ENCODE data around the gene ITGB1.

Gene ITGB1

GRCh38 chr10:32954545-32955298 lies 3.3 kb downstream of the ITGB1 start:
- DNase-seq = no peak

GRCh38 chr10:32954080-32954479 lies 4.0 kb downstream of the ITGB1 start:
- no peak for DNase-seq

- no peak for DNase-seq
These were observed 4.6 kb downstream of the ITGB1 start for GRCh38 chr10:32953277-32953927.

GRCh38 chr10:32952541-32953276 lies 5.3 kb downstream of the ITGB1 start:
- no peak for DNase-seq

DNA sequence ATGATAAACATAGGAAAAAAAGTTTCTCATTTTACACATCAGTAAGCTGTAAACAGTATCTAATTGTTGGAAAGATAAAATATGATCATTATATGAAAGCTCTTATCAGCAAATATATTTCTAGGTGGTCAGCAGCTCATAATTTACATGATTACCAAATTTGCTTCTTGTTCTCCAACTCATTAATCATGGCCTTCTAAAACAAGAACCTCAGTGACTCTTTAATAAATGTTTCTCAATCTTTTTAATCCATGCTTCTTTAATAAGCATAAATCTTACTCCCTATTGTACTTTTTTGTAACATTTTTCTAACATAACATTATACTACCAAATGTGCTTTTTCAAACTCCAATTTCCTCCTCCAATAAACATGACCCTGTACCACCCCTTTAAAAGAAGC lies 5.9 kb downstream of the ITGB1 start:
- DNase-seq = no peak

- no peak for DNase-seq
These were observed 6.9 kb downstream of the ITGB1 start for GRCh38 chr10:32951111-32951510.

DNA sequence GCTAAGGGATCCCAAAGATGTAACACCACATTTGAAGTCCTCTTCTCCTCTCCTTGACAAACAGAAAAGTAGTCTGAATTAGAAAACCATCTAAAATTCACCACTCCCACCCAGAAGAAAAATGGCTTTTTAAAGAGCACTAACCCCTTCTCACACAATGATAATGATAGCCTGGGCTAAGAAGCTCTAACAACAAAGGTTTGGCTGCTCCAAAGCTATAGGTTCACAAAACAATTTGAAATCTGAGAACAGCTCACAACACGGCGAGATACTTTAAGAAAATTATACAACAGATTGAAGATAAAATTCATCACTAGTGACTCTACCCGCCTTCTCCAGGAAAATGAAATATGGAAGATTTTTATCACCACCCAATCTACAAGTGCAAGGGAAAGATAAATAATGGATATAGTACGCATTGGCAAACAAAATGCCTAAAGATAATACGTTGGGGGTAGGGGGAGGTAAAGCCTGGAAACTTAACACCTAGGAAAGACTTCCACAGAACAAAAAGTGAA lies 7.4 kb downstream of the ITGB1 start:
- DNase-seq = no peak

- no peak for DNase-seq
These were observed 8.8 kb downstream of the ITGB1 start for GRCh38 chr10:32949221-32949678.

- DNase-seq = no peak
These were observed 9.6 kb downstream of the ITGB1 start for GRCh38 chr10:32948451-32948850.

DNA sequence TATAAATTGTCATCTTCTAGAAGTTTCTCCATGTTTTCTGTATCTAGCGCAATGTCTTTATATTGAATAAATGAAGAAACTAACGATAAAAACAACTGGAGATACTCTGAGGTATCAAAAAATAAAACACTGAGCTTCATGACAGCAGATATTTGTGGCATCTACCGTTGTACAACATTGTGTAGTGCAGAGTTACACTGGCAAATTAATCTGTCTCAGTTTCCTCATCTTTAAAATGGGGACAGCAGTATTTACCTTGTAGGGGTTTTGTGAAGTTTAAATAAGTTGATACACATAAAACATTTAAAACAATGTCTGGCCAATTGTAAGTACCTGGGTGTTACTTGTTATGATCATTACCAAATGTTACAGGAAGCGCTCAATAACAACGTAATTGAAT lies 10.4 kb downstream of the ITGB1 start:
- no peak for DNase-seq

DNA sequence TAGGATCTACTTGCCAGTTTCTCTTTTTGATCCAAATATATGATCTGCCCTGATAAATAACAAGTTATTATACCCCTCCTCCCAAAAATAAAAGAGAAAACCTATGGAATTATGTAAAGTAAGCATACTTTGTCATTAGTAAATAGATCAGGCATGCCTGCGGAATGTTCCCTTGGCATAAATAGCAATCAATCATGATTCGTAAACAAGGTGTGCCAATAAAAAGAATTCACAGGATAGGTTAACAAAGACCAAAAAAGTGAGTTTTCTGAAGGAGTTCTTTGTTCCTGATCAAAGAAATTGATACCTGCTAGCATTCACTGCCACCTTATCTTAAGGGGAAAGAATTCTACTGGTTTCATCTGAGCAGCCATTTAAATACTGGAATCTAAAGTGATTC lies 11.9 kb downstream of the ITGB1 start:
- no peak for DNase-seq

- no peak for DNase-seq
These were observed 14.0 kb downstream of the ITGB1 start for GRCh38 chr10:32943854-32944661.

DNA sequence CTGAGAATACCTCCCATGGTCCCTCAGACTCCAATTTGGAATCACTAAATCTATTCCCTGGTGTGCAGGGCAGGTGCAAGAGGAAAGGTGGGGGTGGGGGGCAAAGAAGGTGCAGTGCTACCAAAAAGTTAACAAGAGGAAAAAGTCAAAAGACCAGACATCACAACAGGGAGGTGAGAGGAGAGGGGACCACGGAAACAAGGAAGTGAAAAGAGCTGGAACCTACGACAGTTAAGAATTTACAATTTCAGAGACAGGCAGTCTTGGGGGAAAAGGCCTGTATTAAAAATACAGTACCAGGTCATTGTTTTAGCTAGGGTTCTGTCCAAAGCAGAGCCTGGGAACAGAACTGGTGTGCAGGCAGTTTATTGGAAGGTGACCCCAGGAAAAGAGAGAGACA lies 14.6 kb downstream of the ITGB1 start:
- DNase-seq = no peak

- DNase-seq = no peak
These were observed 15.9 kb downstream of the ITGB1 start for GRCh38 chr10:32942081-32942480.

- DNase-seq = no peak
These were observed 16.7 kb downstream of the ITGB1 start for GRCh38 chr10:32941357-32941756.

- DNase-seq = no peak
These were observed 17.4 kb downstream of the ITGB1 start for GRCh38 chr10:32940321-32941301.

- no peak for DNase-seq
These were observed 18.5 kb downstream of the ITGB1 start for GRCh38 chr10:32939296-32940111.

DNA sequence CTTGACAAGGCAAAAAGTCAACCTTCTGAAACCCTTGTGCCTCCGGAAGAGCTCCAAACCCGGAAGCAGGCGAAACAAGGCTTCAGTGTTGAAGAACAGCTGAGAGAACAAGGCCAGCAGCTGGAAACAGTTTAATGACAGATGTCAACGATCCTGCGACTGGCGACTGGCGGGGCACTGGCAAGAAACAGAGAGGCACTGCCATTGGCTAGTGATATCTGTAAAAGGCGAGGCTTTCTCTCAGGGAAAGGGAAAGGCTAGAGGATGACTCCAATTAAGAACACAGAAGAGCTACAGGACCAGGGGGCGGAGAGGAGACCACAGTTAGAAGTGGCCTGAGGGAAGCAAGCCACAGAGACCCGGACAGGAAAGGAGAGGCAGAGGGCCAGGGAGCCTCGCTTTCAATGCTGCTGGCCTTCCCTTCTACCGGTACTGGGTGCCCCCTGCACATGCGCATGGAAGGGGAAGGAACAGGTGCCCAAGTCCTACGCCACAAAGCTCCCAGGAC lies 19.4 kb downstream of the ITGB1 start:
- no peak for DNase-seq

DNA sequence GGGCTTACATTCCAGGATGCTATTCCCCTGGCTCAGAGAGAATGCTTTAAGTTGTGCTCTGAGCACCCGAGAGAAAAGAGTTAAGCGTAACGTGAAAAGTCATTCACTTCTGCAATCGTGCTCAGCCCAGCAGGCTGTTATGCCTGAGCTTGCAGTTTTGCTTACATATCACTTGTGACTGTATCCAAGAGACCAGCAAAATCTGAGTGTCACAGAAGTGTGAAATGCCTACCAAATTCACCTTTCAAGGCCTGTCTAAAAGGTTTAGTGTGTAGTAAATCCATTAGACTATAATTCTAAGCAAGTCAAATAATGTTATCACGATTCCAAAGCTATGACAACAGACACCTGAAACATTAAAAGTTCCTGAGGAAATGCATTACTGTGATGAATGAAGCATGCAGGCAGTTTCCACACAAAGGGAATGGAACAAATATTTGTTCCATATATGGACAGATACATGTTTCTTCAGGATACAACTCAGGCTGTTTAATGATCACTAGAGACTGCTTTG lies 20.1 kb downstream of the ITGB1 start:
- no peak for DNase-seq

GRCh38 chr10:32932225-32932729 lies 25.8 kb downstream of the ITGB1 start:
- DNase-seq = no peak
